ENCODE measurements around the gene CYP39A1. TPM values are rescaled to one million over a fixed set of nuclear protein-coding genes. Genes with fewer than 3 reads are reported as not detected.

Gene CYP39A1
- total RNA-seq, 2 experiments from 2014 or later: not detected

DNA sequence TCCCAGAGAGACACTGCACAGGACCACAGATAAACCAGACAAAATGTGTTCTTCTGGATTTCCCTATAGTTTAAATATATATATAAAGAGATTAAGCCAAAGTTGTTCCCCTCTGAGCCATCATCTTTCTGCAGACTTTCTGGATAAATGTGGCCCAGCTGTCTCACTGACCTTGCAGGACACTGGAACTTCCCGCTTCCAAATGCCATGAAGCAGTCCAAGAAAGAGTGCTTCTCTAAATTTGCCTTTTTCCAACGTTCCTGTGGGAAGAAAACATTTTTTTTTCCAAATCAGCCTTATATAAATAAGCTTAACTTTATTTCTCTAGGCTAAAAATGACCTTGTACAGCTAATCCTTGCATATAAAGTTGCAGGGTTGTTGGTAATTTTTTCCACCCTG lies 65.7 kb downstream of the CYP39A1 start:
- Mint-ChIP-seq H3K27me3 (peaks cover 43% of the 10 kb centered on the region), H3K4me3 (no peak overlapping the region), H3K4me1 (ENCODE audit: low read depth) (no peaks in the 10 kb centered on the region), H3K27ac (no peak overlapping the region), H3K36me3 (ENCODE audit: low read depth) (no peaks in the 10 kb centered on the region), H3K9me3 (no peaks in the 10 kb centered on the region)
- intact Hi-C loops (cut with DNase I, micrococcal nuclease): no loop called here
- ChIA-PET CTCF (no interaction called here), POLR2A (no interaction called here)
- Histone ChIP-seq H3K4me1 (ENCODE audit: insufficient read depth, low read length) (no peaks in the 10 kb centered on the region), H3K4me3 (ENCODE audit: low read length) (no peak overlapping the region), H3K36me3 (ENCODE audit: insufficient read depth, low read length) (no peaks in the 10 kb centered on the region), H3K9me3 (ENCODE audit: control insufficient read depth in 1 of 2, insufficient read depth in 1 of 2, low read length in 2 of 2) (no peaks in the 10 kb centered on the region), H3K27me3 (ENCODE audit: control insufficient read depth in 1 of 2, insufficient read depth in 2 of 2, low read length in 2 of 2) (peaks cover 4 to 18% of the 10 kb centered on the region in 2 experiments), H3K27ac (ENCODE audit: low read depth in 1 of 2, low read length in 2 of 2) (no peak overlapping the region)
- TF ChIP-seq, protein P1, sequence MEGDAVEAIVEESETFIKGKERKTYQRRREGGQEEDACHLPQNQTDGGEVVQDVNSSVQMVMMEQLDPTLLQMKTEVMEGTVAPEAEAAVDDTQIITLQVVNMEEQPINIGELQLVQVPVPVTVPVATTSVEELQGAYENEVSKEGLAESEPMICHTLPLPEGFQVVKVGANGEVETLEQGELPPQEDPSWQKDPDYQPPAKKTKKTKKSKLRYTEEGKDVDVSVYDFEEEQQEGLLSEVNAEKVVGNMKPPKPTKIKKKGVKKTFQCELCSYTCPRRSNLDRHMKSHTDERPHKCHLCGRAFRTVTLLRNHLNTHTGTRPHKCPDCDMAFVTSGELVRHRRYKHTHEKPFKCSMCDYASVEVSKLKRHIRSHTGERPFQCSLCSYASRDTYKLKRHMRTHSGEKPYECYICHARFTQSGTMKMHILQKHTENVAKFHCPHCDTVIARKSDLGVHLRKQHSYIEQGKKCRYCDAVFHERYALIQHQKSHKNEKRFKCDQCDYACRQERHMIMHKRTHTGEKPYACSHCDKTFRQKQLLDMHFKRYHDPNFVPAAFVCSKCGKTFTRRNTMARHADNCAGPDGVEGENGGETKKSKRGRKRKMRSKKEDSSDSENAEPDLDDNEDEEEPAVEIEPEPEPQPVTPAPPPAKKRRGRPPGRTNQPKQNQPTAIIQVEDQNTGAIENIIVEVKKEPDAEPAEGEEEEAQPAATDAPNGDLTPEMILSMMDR (IDR thresholded peaks at IDR 0.05): no peak
- no peak for DNase-seq
- no peak for ATAC-seq (ENCODE audit: poor library complexity)

DNA sequence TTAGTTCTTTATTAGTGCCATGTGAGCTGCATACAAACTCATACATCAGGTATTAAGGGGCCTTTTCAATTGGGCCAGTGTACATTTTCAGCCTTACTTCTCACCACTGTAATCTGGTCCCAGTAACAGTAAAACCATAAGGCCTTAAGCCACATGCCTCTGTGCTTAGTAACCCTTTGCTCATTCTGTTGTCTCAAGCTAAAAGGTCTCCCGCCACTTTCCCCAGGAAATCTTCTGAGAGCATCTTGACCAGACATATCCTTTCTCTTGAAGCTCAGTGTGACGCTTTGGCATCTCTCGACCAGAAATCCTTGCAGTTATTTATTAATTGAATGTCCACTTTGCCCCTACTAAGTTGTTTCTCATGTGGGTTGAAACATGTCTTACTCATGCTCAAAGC lies 68.0 kb downstream of the CYP39A1 start:
- TF ChIP-seq, protein P1 (IDR thresholded peaks at IDR 0.05): no peak
- no peaks in the 10 kb centered on the region for H3K36me3 Mint-ChIP-seq (ENCODE audit: low read depth)
- H3K27me3 Mint-ChIP-seq: peaks cover 33% of the 10 kb centered on the region
- Histone ChIP-seq H3K4me3 (ENCODE audit: low read length) (no peak overlapping the region), H3K27ac (ENCODE audit: low read depth in 1 of 2, low read length in 2 of 2) (no peak overlapping the region), H3K4me1 (ENCODE audit: insufficient read depth, low read length) (no peaks in the 10 kb centered on the region), H3K36me3 (ENCODE audit: insufficient read depth, low read length) (no peaks in the 10 kb centered on the region), H3K9me3 (ENCODE audit: control insufficient read depth in 1 of 2, insufficient read depth in 1 of 2, low read length in 2 of 2) (no peaks in the 10 kb centered on the region), H3K27me3 (ENCODE audit: control insufficient read depth in 1 of 2, insufficient read depth in 2 of 2, low read length in 2 of 2) (peaks cover 2 to 13% of the 10 kb centered on the region in 2 experiments)
- CTCF ChIA-PET: no interaction called here
- intact Hi-C loops (cut with DNase I, micrococcal nuclease): no loop called here
- ATAC-seq (ENCODE audit: poor library complexity) (no peak), DNase-seq (no peak)
- no peaks in the 10 kb centered on the region for H3K4me1 Mint-ChIP-seq (ENCODE audit: low read depth)
- POLR2A ChIA-PET: no interaction called here
- H3K4me3 Mint-ChIP-seq: no peak overlapping the region
- no peak overlapping the region for H3K27ac Mint-ChIP-seq
- H3K9me3 Mint-ChIP-seq: no peaks in the 10 kb centered on the region

DNA sequence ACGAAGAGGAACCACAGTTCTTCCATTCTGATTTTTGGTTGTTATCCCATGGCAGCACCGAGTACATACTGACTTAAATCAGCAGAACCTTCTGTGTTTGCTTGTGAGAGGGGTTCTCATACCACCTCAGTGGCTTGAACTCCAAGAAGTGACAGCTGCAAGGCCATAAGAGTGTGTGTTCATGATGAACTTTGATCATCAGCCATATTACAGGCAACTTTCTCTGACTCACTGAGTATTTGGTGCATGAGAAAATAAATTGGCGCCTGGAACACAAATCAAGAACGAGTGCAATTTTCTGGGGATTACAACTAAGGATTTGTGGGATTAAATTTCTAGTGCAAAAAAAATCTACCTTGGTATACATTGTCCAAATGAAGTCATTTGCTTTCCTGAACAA lies 68.9 kb downstream of the CYP39A1 start:
- DNase-seq: no peak

More for the DNA sequence above, 68.9 kb downstream of the CYP39A1 start:
- Histone ChIP-seq H3K27me3 (ENCODE audit: control insufficient read depth in 1 of 2, insufficient read depth in 2 of 2, low read length in 2 of 2) (peaks cover 0 to 9% of the 10 kb centered on the region in 2 experiments), H3K36me3 (ENCODE audit: insufficient read depth, low read length) (no peaks in the 10 kb centered on the region), H3K27ac (ENCODE audit: low read depth in 1 of 2, low read length in 2 of 2) (no peak overlapping the region), H3K4me1 (ENCODE audit: insufficient read depth, low read length) (no peaks in the 10 kb centered on the region), H3K4me3 (ENCODE audit: low read length) (no peak overlapping the region), H3K9me3 (ENCODE audit: control insufficient read depth in 1 of 2, insufficient read depth in 1 of 2, low read length in 2 of 2) (no peaks in the 10 kb centered on the region)
- Mint-ChIP-seq H3K27ac (no peak overlapping the region), H3K4me1 (ENCODE audit: low read depth) (no peaks in the 10 kb centered on the region), H3K27me3 (peaks cover 24% of the 10 kb centered on the region), H3K4me3 (no peak overlapping the region), H3K36me3 (ENCODE audit: low read depth) (no peaks in the 10 kb centered on the region), H3K9me3 (no peaks in the 10 kb centered on the region)
- no peak for ATAC-seq (ENCODE audit: poor library complexity)
- intact Hi-C loops (cut with DNase I, micrococcal nuclease): no loop called here
- CTCF ChIA-PET: no interaction called here
- POLR2A ChIA-PET: no interaction called here
- TF ChIP-seq, protein P1 (IDR thresholded peaks at IDR 0.05): no peak
